ENCODE measurements around the gene DGKH.

- no peak for TF ChIP-seq BRCA1 (IDR thresholded peaks at IDR 0.05; ENCODE audit: low read depth, low read length)
- TF ChIP-seq RELA (IDR thresholded peaks at IDR 0.05; ENCODE audit: borderline replicate concordance, partially characterized antibody) = no peak
- TF ChIP-seq GATAD2B (conservative IDR thresholded peaks at IDR 0.05; ENCODE audit: low read depth) = no peak
- TF ChIP-seq ZBTB11 (CRISPR knock-in tag; IDR thresholded peaks at IDR 0.05) = no peak
- TF ChIP-seq MEF2A (IDR thresholded peaks at IDR 0.05; ENCODE audit: insufficient read depth, low read depth, low read length) = no peak
- no peak for TF ChIP-seq SPI1 (IDR thresholded peaks at IDR 0.05; ENCODE audit: borderline replicate concordance, insufficient read depth, low read depth, low read length)
- no peak for TF ChIP-seq POLR2AphosphoS5 (IDR thresholded peaks at IDR 0.05; ENCODE audit: low read length)
- no peak for TF ChIP-seq CTCF (IDR thresholded peaks at IDR 0.05 in 2 of 3, conservative IDR thresholded peaks at IDR 0.05 in 1 of 3; ENCODE audit: control insufficient read depth in 2 of 3, extremely low read depth in 1 of 3, insufficient read depth in 1 of 3, low read depth in 3 of 3, low read length in 3 of 3)
- TF ChIP-seq DPF2 (IDR thresholded peaks at IDR 0.05) = no peak
- TF ChIP-seq ZNF274 (IDR thresholded peaks at IDR 0.05; ENCODE audit: insufficient read depth, insufficient read length) = no peak
- no peak for TF ChIP-seq POLR2A (IDR thresholded peaks at IDR 0.05; ENCODE audit: low read depth, low read length)
- no peak for TF ChIP-seq FOS (IDR thresholded peaks at IDR 0.05; ENCODE audit: borderline replicate concordance, extremely low read depth, insufficient read length)
Observed at GRCh38 chr13:42283574-42283973, 235.1 kb downstream of the DGKH start.
